ENCODE results near the gene NRXN3.

NRXN3 gene

DNA sequence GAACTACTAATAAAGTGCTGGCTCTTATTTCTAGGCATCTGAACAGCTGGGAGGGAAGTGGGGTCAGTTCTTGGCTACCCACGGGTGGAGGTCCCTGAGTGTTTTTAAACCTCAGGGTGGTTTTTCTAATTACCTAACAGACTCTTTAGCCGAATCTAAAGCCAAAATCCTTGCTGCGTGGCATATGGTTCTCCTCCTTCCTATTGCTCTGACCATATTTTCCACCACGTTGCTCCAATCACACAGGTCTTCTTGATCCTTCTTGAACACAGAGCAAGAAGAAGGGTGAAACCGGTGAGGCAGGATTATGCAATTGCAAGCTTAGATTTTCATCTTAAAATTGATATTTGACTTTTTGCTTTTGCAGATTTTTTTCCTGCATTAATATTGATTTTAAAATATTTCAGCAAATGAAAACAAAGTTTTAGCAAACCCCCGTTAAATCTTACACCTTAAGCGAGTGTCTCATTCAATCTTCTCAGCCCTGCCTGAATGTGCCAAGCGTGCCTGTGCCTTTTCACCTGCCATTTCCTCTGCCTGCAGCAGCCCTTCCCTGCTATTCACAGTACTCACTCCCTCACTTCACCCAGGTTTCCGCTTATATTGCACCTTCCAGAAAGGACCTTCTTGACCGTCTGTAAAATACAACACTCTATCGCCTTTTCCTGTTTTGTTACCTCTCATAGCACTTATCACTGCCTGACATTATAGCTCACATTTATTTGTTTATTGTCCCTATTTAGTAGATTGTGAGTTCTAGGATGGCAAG is 1535.1 kb downstream of the NRXN3 start:
- DNase-seq (ENCODE audit: extremely low read depth, low read depth) = no peak
- TF ChIP-seq CTCF (IDR thresholded peaks at IDR 0.05; ENCODE audit: low read depth, low read length, missing control alignments) = no peak
- no peak overlapping the region for H3K4me3 ChIP-seq (replicated peaks; ENCODE audit: low read depth, low read length)

- no peak for DNase-seq (ENCODE audit: extremely low read depth, low read depth)
- no peak overlapping the region for H3K4me3 ChIP-seq (replicated peaks; ENCODE audit: low read depth, low read length)
- TF ChIP-seq CTCF (IDR thresholded peaks at IDR 0.05; ENCODE audit: low read depth, low read length, missing control alignments) = no peak
These were observed 1536.2 kb downstream of the NRXN3 start for GRCh38 chr14:79706382-79706781.

DNA sequence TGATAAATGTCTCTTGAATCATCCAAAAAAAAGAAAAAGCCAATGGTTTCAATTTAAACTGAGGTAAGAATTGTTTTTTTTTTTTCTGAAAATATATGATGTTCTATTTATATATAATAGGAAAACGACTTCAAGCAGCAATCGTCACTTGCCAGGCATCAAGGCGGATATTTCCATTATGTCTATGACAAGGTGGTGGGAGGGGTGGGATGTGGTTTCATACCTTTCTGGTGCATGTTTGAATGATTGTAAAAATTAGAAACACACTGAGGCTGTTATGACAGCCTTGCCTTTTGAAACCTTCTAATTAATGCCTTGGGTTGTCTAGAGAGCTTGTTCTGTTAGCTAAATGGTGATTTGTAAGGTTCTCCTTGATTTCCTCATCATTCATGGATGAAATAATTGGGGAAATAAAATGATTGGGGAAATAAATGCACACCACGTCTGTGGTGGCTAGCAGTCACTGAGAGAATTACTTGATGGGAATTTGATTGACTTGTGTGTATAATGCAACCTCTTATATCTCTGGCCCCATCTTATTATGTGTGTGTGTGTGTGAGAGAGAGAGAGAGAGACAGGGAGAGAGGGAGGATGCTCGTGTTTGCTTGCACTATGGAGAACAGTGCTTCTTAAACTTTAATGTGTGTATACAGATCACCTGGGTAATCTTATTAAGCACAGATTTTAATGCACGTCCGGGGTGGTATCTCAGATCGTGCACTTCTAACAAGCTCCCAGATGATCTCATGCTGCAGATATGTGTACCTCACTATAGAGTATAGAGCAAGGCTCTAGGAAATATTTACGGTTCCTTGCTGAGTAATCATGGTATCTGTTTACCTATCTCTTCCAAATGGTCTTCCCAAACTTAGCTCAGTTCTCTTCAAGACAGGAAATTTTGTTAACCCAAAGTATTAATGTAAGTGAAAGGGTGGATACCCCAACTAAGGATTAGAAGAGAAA is 1538.5 kb downstream of the NRXN3 start:
- H3K4me3 ChIP-seq (replicated peaks; ENCODE audit: low read depth, low read length) = no peak overlapping the region
- DNase-seq (ENCODE audit: extremely low read depth, low read depth) = peak; percentile 14
- TF ChIP-seq CTCF (IDR thresholded peaks at IDR 0.05; ENCODE audit: low read depth, low read length, missing control alignments) = no peak

GRCh38 chr14:79709573-79709972 is 1539.4 kb downstream of the NRXN3 start:
- no peak for TF ChIP-seq CTCF (IDR thresholded peaks at IDR 0.05; ENCODE audit: low read depth, low read length, missing control alignments)
- H3K4me3 ChIP-seq (replicated peaks; ENCODE audit: low read depth, low read length) = no peak overlapping the region

GRCh38 chr14:79712302-79712950 is 1542.3 kb downstream of the NRXN3 start:
- H3K4me3 ChIP-seq (replicated peaks; ENCODE audit: low read depth, low read length) = no peak overlapping the region
- DNase-seq (ENCODE audit: extremely low read depth, low read depth) = no peak
- TF ChIP-seq CTCF (IDR thresholded peaks at IDR 0.05; ENCODE audit: low read depth, low read length, missing control alignments) = no peak

More at GRCh38 chr14:79709573-79709972, 1539.4 kb downstream of the NRXN3 start:
- no peak for DNase-seq (ENCODE audit: extremely low read depth, low read depth)

- H3K4me3 ChIP-seq (replicated peaks; ENCODE audit: low read depth, low read length) = no peak overlapping the region
- DNase-seq (ENCODE audit: extremely low read depth, low read depth) = no peak
- no peak for TF ChIP-seq CTCF (IDR thresholded peaks at IDR 0.05; ENCODE audit: low read depth, low read length, missing control alignments)
These were observed 1551.4 kb downstream of the NRXN3 start for GRCh38 chr14:79721399-79722084.

Data from HFF-Myc (cell line).